Endothelial cell of umbilical vein (primary cell): ENCODE measurements around the gene KCNA2. TPM values are rescaled to one million over a fixed set of nuclear protein-coding genes. Genes with fewer than 3 reads are reported as not detected.

ENCODE experiments used
- BruUV-seq: library from RNA; stranded (reverse); fragments of 400-500 nt; replicated peaks from 2 replicates; lab custom pipeline; 2021; lab: Mats Ljungman, UMichigan
- CTCF ChIA-PET: fragments of 300-600, 350-600 bp; sonication (Branson Sonifier 250); formaldehyde crosslinking; loops from one replicate; lab custom pipeline; 2021; ENCODE audit warnings: antibody characterized with exemption, inconsistent platforms; lab: Charles Lee
- POLR2A ChIA-PET: fragments of 300-600, 350-600 bp; sonication (Branson Sonifier 250); formaldehyde crosslinking; loops from one replicate; lab custom pipeline; 2021; ENCODE audit warnings: antibody characterized with exemption, inconsistent platforms; lab: Charles Lee
- DNase-seq: peaks from one replicate; pipeline ENCODE4 v3.0.0-alpha.2; 2011; ENCODE audit warnings: low read depth, low spot score
- FAIRE-seq: peaks from 2 replicates; lab custom pipeline; 2011; peaks lifted over from hg19 to GRCh38; lab: Jason Lieb, UNC
- H2AFZ ChIP-seq: 2 replicates; pipeline ENCODE4 v1.6.0; 2012; ENCODE audit warnings: low read depth, low read length, control low read depth, inconsistent platforms
- H3K27ac ChIP-seq: 2 replicates; pipeline ENCODE4 v1.5.1; 2011; ENCODE audit warnings: low read depth, mild to moderate bottlenecking, control low read depth, low read length, moderate library complexity; ENCODE audit not compliant: insufficient read depth
- H3K27me3 ChIP-seq, 2 experiments: 2 replicates each; pipeline versions ENCODE4 v1.6.0 to v1.6.1; 2011; ENCODE audit warnings: low read length in 2 of 2, mixed read lengths in 1 of 2; ENCODE audit not compliant: control insufficient read depth in 2 of 2, insufficient read depth in 2 of 2
- H3K36me3 ChIP-seq, 2 experiments: 2 replicates in 1 of 2; 3 replicates in 1 of 2; pipeline ENCODE4 v1.5.1; 2011; ENCODE audit warnings: low read length in 2 of 2, mild to moderate bottlenecking in 1 of 2, moderate library complexity in 1 of 2; ENCODE audit not compliant: control insufficient read depth in 2 of 2, insufficient read depth in 2 of 2; ENCODE audit errors: extremely low read depth in 1 of 2
- H3K4me1 ChIP-seq: 3 replicates; pipeline ENCODE4 v1.5.1; 2011; ENCODE audit warnings: mild to moderate bottlenecking, low read length; ENCODE audit not compliant: control insufficient read depth, insufficient read depth; ENCODE audit errors: extremely low read depth
- H3K4me2 ChIP-seq: 2 replicates; pipeline ENCODE4 v1.6.1; 2011; ENCODE audit warnings: low read length, control low read depth, mixed read lengths; ENCODE audit not compliant: insufficient read depth
- H3K4me3 ChIP-seq, 3 experiments: fragments of 200-600 bp in 1 of 3; sonication (generic), shearing (Covaris generic) in 1 of 3; replicated peaks in 1 of 3; 2 replicates each; pipeline ENCODE4 v1.5.1; 2011 to 2016; ENCODE audit warnings: control low read depth in 3 of 3, low read length in 3 of 3, mild to moderate bottlenecking in 2 of 3, inconsistent platforms in 1 of 3, low read depth in 1 of 3, moderate library complexity in 1 of 3; ENCODE audit not compliant: insufficient read depth in 1 of 3
- H3K79me2 ChIP-seq: 2 replicates; pipeline ENCODE4 v1.6.0; 2012; ENCODE audit warnings: low read length, inconsistent platforms; ENCODE audit not compliant: control insufficient read depth, insufficient read depth
- H3K9ac ChIP-seq: replicated peaks from 2 replicates; pipeline ENCODE3; 2011; ENCODE audit warnings: low read length, control low read depth; ENCODE audit not compliant: insufficient read depth; ENCODE audit errors: extremely low read depth
- H3K9me1 ChIP-seq: replicated peaks from 3 replicates; pipeline ENCODE4 v1.6.0; 2011; ENCODE audit warnings: mild to moderate bottlenecking, low read length; ENCODE audit not compliant: control insufficient read depth, insufficient read depth; ENCODE audit errors: extremely low read depth
- H3K9me3 ChIP-seq: replicated peaks from 2 replicates; pipeline ENCODE4 v1.5.1; 2012; ENCODE audit warnings: low read length, inconsistent platforms; ENCODE audit not compliant: control insufficient read depth, insufficient read depth
- H4K20me1 ChIP-seq: replicated peaks from 2 replicates; pipeline ENCODE3; 2011; ENCODE audit warnings: mild to moderate bottlenecking, low read length; ENCODE audit not compliant: control insufficient read depth, insufficient read depth; ENCODE audit errors: extremely low read depth
- CTCF ChIP-seq, 2 donors: IDR thresholded peaks; 1 replicate in 1 of 2; 2 replicates in 1 of 2; pipeline ENCODE4 v1.5.1; 2011; ENCODE audit warnings: low read length in 2 of 2, mild to moderate bottlenecking in 2 of 2, moderate library complexity in 2 of 2, control low read depth in 1 of 2, inconsistent platforms in 1 of 2, low read depth in 1 of 2; ENCODE audit not compliant: insufficient read depth in 1 of 2; ENCODE audit errors: extremely low read depth in 1 of 2
- EZH2 ChIP-seq: IDR thresholded peaks from 2 replicates; pipeline ENCODE4 v1.6.1; 2012; ENCODE audit warnings: borderline replicate concordance, low read depth, mild to moderate bottlenecking, moderate library complexity, low read length, inconsistent platforms; ENCODE audit not compliant: severe bottlenecking
- FOS ChIP-seq: IDR thresholded peaks from 2 replicates; pipeline ENCODE4 v1.6.1; 2011; ENCODE audit warnings: mild to moderate bottlenecking, low read length, moderate library complexity, borderline replicate concordance; ENCODE audit not compliant: insufficient read depth
- GATA2 ChIP-seq: IDR thresholded peaks from 2 replicates; pipeline ENCODE4 v1.7.0; 2011; ENCODE audit warnings: low read depth, mild to moderate bottlenecking, moderate library complexity, mixed read lengths, low read length; ENCODE audit not compliant: insufficient read length, insufficient read depth
- JUN ChIP-seq: IDR thresholded peaks from 2 replicates; pipeline ENCODE4 v1.6.1; 2011; ENCODE audit warnings: borderline replicate concordance, low read depth; ENCODE audit not compliant: insufficient read length, insufficient read depth
- MAX ChIP-seq: IDR thresholded peaks from 2 replicates; pipeline ENCODE4 v1.6.1; 2011; ENCODE audit not compliant: insufficient read depth, insufficient read length
- MYC ChIP-seq: IDR thresholded peaks from one replicate; pipeline ENCODE4 v1.6.1; 2011; ENCODE audit warnings: mild to moderate bottlenecking, low read depth, low read length
- POLR2AphosphoS5 ChIP-seq: IDR thresholded peaks from 2 replicates; pipeline ENCODE4 v1.6.1; 2012; ENCODE audit warnings: low read depth, mild to moderate bottlenecking, control low read depth, low read length, moderate library complexity; ENCODE audit not compliant: insufficient read depth
- dilution Hi-C: fragments of 300-500 bp; cut with MboI; formaldehyde crosslinking; loops from one replicate; pipeline ENCODE4 v1.15.0; 2019; ENCODE audit warnings: low sequenced_read_pairs; ENCODE audit not compliant: extremely low pct_ligation_motif_present
- intact Hi-C: fragments of 100-400 bp; cut with micrococcal nuclease; formaldehyde crosslinking; loops from one replicate; pipeline ENCODE4 v1.10.0; 2022
- polyA plus RNA-seq, 4 experiments: library from polyadenylated mRNA; depleted of rRNA in 3 of 4; stranded (reverse) in 3 of 4; unstranded in 1 of 4; fragments of >200 nt; gene quantifications; 2 replicates each; pipeline versions ENCODE4 v1.2.1 to v1.2.3, GENCODE V29; 2011 to 2012; ENCODE audit warnings: missing spikeins in 1 of 4
- total RNA-seq: library from RNA; stranded (reverse); gene quantifications from 2 replicates; pipeline ENCODE4 v1.2.3, GENCODE V29; 2021

Gene KCNA2
- total and polyA plus RNA-seq, 2 donors (not counting 3 experiments of a cell fraction or from before 2014, with no cell fraction given), result not detected

GRCh38 chr1:110602466-110602865 lies 3.7 kb downstream of the KCNA2 start:
- TF ChIP-seq EZH2 (no peak), JUN (no peak), MAX (no peak), FOS (no peak), POLR2AphosphoS5 (no peak), GATA2 (no peak), CTCF (IDR thresholded peaks at IDR 0.05; ENCODE audit: extremely low read depth in 1 of 2, insufficient read depth in 1 of 2, low read depth in 1 of 2, low read length in 2 of 2) (no peak), MYC (no peak)
- no peak overlapping the region for H3K9ac ChIP-seq
- no peak overlapping the region for H3K4me2 ChIP-seq
- H2AFZ ChIP-seq, result no peak overlapping the region
- H3K36me3 ChIP-seq, result no peaks in the 10 kb centered on the region
- no peaks in the 10 kb centered on the region for H3K9me1 ChIP-seq
- H3K79me2 ChIP-seq, result no peaks in the 10 kb centered on the region
- H3K27ac ChIP-seq, result no peak overlapping the region
- no TSS peak for BruUV-seq
- FAIRE-seq (no peak), DNase-seq (no peak)
- no peaks in the 10 kb centered on the region for H3K4me1 ChIP-seq
- POLR2A ChIA-PET, result no interaction called here
- peaks cover 24 to 27% of the 10 kb centered on the region in 2 experiments for H3K27me3 ChIP-seq
- H3K4me3 ChIP-seq, result no peak overlapping the region
- H3K9me3 ChIP-seq, result no peaks in the 10 kb centered on the region
- CTCF ChIA-PET, result no interaction called here
- no peaks in the 10 kb centered on the region for H4K20me1 ChIP-seq
- intact Hi-C loops (no loop called here), dilution Hi-C loops (no loop called here)
